IPS-18c (cell line): Measurements from ENCODE around the gene EXPH5.

Experiments
- H3K4me3 ChIP-seq: 2 replicates; pipeline ENCODE4 v1.7.0; 2013; ENCODE audit warnings: low read depth, mild to moderate bottlenecking, low read length, moderate library complexity; ENCODE audit not compliant: insufficient read depth
- H3K9me3 ChIP-seq: one replicate; pipeline ENCODE4 v1.6.1; 2013; ENCODE audit warnings: mild to moderate bottlenecking, low read length, moderate library complexity; ENCODE audit not compliant: control insufficient read depth, insufficient read depth

Gene EXPH5

GRCh38 chr11:108545909-108546501 lies 47.6 kb downstream of the EXPH5 start:
- H3K4me3 ChIP-seq, result no peak overlapping the region
- no peaks in the 10 kb centered on the region for H3K9me3 ChIP-seq

GRCh38 chr11:108543316-108543964 lies 50.1 kb downstream of the EXPH5 start:
- Histone ChIP-seq H3K9me3 (no peaks in the 10 kb centered on the region), H3K4me3 (no peak overlapping the region)

GRCh38 chr11:108541531-108541930 lies 52.0 kb downstream of the EXPH5 start:
- no peak overlapping the region for H3K4me3 ChIP-seq
- H3K9me3 ChIP-seq, result no peaks in the 10 kb centered on the region

GRCh38 chr11:108538502-108538901 lies 55.1 kb downstream of the EXPH5 start:
- Histone ChIP-seq H3K4me3 (no peak overlapping the region), H3K9me3 (no peaks in the 10 kb centered on the region)

- Histone ChIP-seq H3K4me3 (no peak overlapping the region), H3K9me3 (no peaks in the 10 kb centered on the region)
These were observed 55.5 kb downstream of the EXPH5 start for GRCh38 chr11:108538022-108538424.

GRCh38 chr11:108536783-108537182 lies 56.8 kb downstream of the EXPH5 start:
- Histone ChIP-seq H3K4me3 (no peak overlapping the region), H3K9me3 (no peaks in the 10 kb centered on the region)

- Histone ChIP-seq H3K4me3 (no peak overlapping the region), H3K9me3 (no peaks in the 10 kb centered on the region)
These were observed 58.1 kb downstream of the EXPH5 start for GRCh38 chr11:108535384-108535955.

- no peak overlapping the region for H3K4me3 ChIP-seq
- H3K9me3 ChIP-seq, result no peaks in the 10 kb centered on the region
These were observed 59.2 kb downstream of the EXPH5 start for GRCh38 chr11:108534274-108534882.

- Histone ChIP-seq H3K4me3 (no peak overlapping the region), H3K9me3 (no peaks in the 10 kb centered on the region)
These were observed 63.1 kb downstream of the EXPH5 start for GRCh38 chr11:108530426-108530825.

GRCh38 chr11:108527382-108527781 lies 66.2 kb downstream of the EXPH5 start:
- Histone ChIP-seq H3K9me3 (no peaks in the 10 kb centered on the region), H3K4me3 (no peak overlapping the region)

GRCh38 chr11:108525161-108525560 lies 68.4 kb downstream of the EXPH5 start:
- H3K4me3 ChIP-seq, result no peak overlapping the region
- no peaks in the 10 kb centered on the region for H3K9me3 ChIP-seq

GRCh38 chr11:108524422-108524821 lies 69.1 kb downstream of the EXPH5 start:
- Histone ChIP-seq H3K4me3 (no peak overlapping the region), H3K9me3 (no peaks in the 10 kb centered on the region)

GRCh38 chr11:108522318-108522717 lies 71.2 kb downstream of the EXPH5 start:
- no peak overlapping the region for H3K4me3 ChIP-seq
- no peaks in the 10 kb centered on the region for H3K9me3 ChIP-seq

GRCh38 chr11:108518581-108518980 lies 75.0 kb downstream of the EXPH5 start:
- Histone ChIP-seq H3K4me3 (no peak overlapping the region), H3K9me3 (no peaks in the 10 kb centered on the region)

- Histone ChIP-seq H3K4me3 (no peak overlapping the region), H3K9me3 (no peaks in the 10 kb centered on the region)
These were observed 77.4 kb downstream of the EXPH5 start for GRCh38 chr11:108516125-108516524.

- Histone ChIP-seq H3K9me3 (no peaks in the 10 kb centered on the region), H3K4me3 (no peak overlapping the region)
These were observed 80.9 kb downstream of the EXPH5 start for GRCh38 chr11:108512708-108513107.

- Histone ChIP-seq H3K9me3 (no peaks in the 10 kb centered on the region), H3K4me3 (no peak overlapping the region)
These were observed 81.6 kb downstream of the EXPH5 start for GRCh38 chr11:108511851-108512474.
